HG03135 (cell line): ENCODE measurements around the gene SH3PXD2A.
"Not testable (repeated sequence)": the region's sequence is repeated elsewhere in the genome, so short reads cannot be mapped to it uniquely, and the experiment has no call there.

Source experiments
- ATAC-seq: cut with Tn5 transposase; IDR thresholded peaks from one replicate; pipeline ENCODE4 v1.9.1; 2021; ENCODE audit warnings: mild to moderate bottlenecking, moderate library complexity; ENCODE audit not compliant: unreplicated experiment

SH3PXD2A gene

DNA sequence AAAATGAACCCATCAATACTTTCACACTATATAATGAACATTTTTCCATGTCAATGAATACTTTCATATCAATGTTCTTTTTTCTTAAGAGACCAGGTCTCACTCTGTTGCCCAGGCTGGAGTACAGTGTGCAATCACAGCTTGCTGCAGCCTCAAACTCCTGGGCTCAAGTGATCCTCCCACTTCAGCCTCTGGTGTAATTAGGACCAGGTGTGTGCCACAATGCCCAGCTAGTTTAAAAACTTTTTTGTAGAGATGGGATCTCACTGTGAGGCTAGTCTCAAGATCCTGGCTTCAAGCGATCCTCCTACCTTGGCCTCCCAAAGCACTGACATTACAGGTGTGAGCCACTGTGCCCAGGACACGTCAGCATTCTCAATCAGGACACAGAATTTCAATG lies 85.2 kb downstream of the SH3PXD2A start:
- no peak for ATAC-seq

DNA sequence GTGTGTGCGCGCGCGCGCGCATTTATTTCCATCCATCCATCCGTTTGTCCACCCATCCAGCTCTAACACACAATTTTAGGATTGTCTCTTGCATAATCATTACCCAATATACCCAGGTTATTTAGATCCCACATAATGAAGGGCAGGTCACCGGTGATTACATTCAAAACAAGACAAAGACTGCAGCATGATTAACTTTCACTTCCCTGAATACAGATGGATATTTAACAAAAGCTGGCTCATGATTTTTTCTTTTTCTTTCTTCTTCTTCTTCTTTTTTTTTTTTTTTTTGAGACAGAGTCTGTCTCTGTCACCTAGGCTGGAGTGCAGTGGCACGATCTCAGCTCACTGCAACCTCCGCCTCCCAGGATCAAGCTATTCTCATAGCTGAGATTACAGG lies 86.2 kb downstream of the SH3PXD2A start:
- no peak for ATAC-seq

GRCh38 chr10:103768345-103768744 lies 87.0 kb downstream of the SH3PXD2A start:
- no peak for ATAC-seq

DNA sequence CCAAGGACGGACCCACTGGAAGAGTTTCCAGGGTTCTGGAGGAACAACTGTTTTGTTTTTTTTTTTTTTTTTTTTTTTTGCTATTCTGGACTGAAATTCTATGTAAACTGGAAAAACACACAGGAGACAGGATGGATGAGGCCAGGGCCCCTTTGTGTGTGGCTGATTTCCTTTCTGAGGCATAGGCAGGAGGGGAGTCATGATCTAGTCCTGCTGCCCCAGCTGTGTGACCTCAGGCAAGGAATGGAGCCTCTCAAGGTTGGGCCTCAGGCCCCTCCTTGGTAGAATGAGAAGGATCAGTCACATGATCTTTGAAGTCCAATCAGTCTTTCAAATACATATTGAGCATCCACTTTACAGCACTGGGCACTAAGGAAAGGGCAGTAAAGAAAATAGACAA lies 87.6 kb downstream of the SH3PXD2A start:
- no peak for ATAC-seq

DNA sequence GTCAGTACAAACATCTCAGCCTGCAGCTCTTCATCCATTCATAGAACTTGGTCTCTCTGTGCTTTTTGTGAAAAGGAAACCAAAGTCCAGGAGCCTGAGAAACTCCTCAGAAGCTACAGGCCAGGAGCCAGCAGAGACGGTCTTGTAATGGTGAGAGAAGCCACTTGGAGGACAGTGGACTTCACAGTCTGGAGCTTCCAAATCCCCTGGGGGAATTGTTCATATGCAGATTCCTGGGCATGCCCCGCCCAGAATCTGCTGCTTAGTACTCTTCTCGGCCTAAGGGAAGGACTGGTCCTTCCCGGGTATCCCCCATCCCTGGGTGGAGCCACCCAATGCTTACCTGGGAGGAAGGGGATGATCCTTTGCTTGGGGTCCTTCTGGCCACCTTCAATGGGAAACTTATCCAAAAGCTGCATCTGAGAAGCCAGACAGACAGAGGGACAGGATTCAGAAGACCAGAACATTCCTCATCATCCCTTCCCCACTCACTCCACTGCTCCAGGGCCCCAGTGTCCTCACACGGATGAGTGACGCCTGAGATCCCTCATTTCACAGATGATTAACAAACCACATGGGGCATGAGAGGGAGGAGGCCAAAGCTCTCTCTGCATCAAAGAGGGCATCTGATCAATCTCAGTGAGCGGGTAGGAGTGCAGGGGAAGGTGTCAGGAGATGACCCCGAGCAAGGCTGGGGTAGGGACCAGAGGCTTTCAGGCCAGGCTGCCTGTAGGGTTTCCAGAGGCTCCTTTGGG lies 88.4 kb downstream of the SH3PXD2A start:
- no peak for ATAC-seq

- ATAC-seq = no peak
Observed at GRCh38 chr10:103765981-103766380, 89.4 kb downstream of the SH3PXD2A start.

- ATAC-seq = no peak
Observed at GRCh38 chr10:103765168-103765567, 90.2 kb downstream of the SH3PXD2A start.

DNA sequence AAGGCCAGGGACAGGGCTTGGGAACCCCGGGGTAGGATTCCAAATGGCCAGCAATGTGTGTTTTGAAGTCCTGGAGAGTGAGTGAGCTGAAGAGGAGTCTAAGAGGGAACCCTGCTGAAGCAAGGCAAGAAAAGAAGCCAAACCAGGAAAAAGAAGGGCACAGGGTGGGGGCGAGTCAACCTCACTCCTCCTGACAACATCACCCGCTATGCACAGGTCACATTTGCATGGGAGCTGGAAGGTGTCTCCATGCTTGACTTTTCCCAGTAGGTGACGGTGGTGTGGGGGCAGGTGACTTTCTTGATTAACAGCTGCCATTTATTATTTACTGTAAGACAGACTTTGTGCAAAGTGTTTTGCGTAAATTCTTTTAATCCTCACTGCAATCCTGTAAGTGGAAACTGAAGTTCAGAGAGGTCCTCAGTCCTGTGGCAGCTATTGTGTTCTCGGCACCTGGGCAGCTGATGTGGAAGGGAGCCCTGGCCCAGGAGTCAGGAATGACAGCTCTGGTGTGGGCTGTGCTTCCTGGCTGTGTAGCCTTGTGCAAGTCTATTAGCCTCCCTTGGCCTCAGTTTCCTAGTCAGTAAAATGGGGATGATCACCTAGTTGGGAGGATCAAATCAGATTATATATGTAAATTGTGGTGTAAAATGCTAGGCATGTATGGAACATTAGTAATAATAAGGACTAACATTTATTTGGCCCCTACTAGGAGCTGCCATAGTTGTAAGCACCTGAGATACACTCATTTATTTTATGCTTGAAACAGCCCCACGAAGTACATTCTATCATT lies 90.9 kb downstream of the SH3PXD2A start:
- no peak for ATAC-seq

GRCh38 chr10:103763374-103764202 lies 91.8 kb downstream of the SH3PXD2A start:
- no peak for ATAC-seq

- ATAC-seq = no peak
Observed at GRCh38 chr10:103762916-103763315, 92.5 kb downstream of the SH3PXD2A start.

DNA sequence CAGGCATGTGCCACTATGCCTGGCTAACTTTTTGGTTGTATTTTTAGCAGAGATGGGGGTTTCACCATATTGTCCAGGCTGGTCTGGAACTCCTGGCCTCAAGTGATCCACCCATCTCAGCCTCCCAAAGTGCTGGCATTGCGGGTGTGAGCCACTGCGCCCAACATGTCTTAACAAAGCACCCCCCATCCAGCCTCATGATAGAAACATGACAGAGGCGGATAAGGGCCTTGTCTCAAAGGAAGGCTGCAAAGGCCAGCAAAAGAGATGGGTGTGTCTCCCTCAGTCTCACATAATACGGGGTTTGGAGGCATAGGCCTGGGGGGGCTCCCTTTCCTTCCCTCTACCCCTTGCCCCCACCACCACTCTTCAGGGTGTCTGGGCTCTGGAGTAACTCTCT lies 93.2 kb downstream of the SH3PXD2A start:
- no peak for ATAC-seq

GRCh38 chr10:103761075-103761920 lies 94.1 kb downstream of the SH3PXD2A start:
- ATAC-seq = no peak

DNA sequence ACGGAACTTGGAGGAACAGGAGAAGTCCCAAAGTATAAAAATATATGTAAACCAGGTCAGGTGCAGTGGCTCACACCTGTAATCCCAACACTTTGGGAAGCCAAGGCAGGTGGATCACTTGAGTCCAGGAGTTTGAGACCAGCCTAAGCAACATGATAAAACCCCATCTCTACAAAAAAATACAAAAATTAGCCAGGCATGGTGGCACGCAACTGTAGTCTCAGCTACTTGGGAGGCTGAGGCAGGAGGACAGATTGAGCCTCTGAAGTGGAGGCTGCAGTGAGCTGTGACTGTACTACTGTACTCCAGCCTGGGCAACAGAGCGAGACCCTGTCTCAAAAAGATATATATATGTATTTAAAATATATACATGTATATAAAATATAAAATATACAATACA lies 95.1 kb downstream of the SH3PXD2A start:
- ATAC-seq = not testable (repeated sequence)

DNA sequence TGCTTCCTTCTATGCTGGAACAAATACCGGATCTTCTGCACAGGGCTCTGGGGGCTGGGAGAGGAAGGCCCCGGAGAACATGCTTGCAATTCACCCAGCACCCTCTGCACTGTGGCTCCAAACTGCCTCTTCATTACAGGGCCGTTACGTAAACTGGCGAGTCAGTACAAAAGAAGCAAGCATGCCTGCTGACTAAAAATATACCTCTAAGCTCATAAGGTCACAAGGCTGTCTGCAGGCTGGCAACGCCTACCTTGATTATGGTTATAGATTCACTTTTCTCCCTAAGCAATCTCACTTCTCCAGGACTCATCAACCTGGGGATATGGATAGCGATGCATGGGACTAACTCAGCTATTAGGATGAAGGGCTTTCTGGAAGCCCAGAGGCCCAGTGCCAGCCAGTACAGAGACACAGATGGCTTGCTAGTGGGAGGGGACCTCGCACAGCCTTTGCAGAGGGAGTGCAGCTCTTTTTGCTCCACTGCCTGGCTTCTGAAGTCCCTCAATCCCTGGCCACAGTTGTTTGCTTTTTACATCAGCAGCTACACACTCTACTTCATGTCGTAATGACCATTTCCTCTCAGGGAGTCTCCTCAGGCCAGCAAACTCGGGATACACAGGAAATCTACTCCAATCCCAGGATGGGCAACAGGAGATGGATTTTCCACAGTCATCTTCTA lies 96.1 kb downstream of the SH3PXD2A start:
- no peak for ATAC-seq

- ATAC-seq = no peak
Observed at GRCh38 chr10:103758294-103758681, 97.1 kb downstream of the SH3PXD2A start.

- no peak for ATAC-seq
Observed at GRCh38 chr10:103757531-103758293, 97.7 kb downstream of the SH3PXD2A start.

DNA sequence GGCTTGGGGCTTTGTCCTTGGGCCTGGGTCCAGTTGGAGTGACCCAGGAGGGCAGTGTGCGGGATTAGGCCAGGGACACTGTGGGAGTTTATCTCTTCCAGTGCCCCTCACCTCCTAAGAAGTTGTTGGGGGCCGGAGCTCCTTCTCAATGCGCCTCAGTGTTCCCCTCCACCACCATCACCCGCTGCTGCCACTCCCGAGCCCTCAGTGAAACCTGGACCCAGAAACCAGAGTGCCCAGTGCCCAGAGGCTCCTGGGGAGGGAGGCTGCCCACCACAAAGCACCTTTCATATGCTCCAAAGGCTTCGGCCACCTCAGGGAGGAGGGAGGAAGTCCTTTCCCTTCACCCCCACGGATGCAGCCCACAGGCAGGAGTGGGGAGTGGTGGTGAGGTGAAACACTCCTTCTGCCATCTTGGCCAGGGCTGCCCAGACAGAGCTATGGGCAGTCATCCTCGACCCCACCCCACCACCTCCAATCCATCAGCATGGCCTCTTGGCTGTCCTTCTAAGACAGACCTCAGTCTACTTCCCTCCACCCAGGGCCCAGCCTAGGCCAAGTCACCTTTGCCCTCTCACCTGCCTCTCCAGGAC lies 99.0 kb downstream of the SH3PXD2A start:
- no peak for ATAC-seq

GRCh38 chr10:103752680-103753248 lies 102.6 kb downstream of the SH3PXD2A start:
- no peak for ATAC-seq
